ENCODE results near the gene CTDP1.

GRCh38 chr18:79733135-79733701, 53.6 kb downstream of the CTDP1 start:
- TF ChIP-seq POLR2A (IDR thresholded peaks at IDR 0.05): no peak
- no peak for TF ChIP-seq CTCF (IDR thresholded peaks at IDR 0.05)

Measured in tibial nerve (tissue), 3 donors.